ENCODE results near the gene ERGIC3. TPM values are rescaled to one million over a fixed set of nuclear protein-coding genes. Genes with fewer than 3 reads are reported as not detected.

Gene ERGIC3
- total RNA-seq, 4 donors from 2014 or later: 129 to 200 (median 163) TPM

- WGBS, 2 donors (ENCODE audit: low coverage in 1 of 2): 67 to 79% methylated on average over 2 of the region's 2 CpGs
Measured at GRCh38 chr20:35597186-35597585, 55.3 kb downstream of the ERGIC3 start.

GRCh38 chr20:35598476-35598875 is 56.6 kb downstream of the ERGIC3 start:
- no peak overlapping the region for H3K27ac ChIP-seq
- H3K9me3 ChIP-seq: no peaks in the 10 kb centered on the region
- no peaks in the 10 kb centered on the region for H3K36me3 ChIP-seq
- TF ChIP-seq CTCF (IDR thresholded peaks at IDR 0.05) (no peak), EP300 (IDR thresholded peaks at IDR 0.05) (no peak), POLR2A (IDR thresholded peaks at IDR 0.05) (no peak), POLR2AphosphoS5 (IDR thresholded peaks at IDR 0.05) (no peak)
- WGBS, 2 donors (ENCODE audit: low coverage in 1 of 2): 37 to 44% methylated on average over 3 to 4 of the region's 7 CpGs
- H3K4me3 ChIP-seq: no peak overlapping the region
- H3K4me1 ChIP-seq: peaks cover 0 to 21% (median 12%) of the 10 kb centered on the region in 3 donors
- H3K27me3 ChIP-seq: peaks cover 37% of the 10 kb centered on the region
- no peak for ATAC-seq

More at GRCh38 chr20:35597186-35597585, 55.3 kb downstream of the ERGIC3 start:
- H3K27me3 ChIP-seq: peaks cover 36% of the 10 kb centered on the region
- H3K27ac ChIP-seq: no peak overlapping the region
- no peaks in the 10 kb centered on the region for H3K36me3 ChIP-seq
- H3K4me3 ChIP-seq: no peak overlapping the region
- H3K4me1 ChIP-seq: peaks cover 0 to 20% (median 12%) of the 10 kb centered on the region in 3 donors
- TF ChIP-seq CTCF (IDR thresholded peaks at IDR 0.05): no peak
- TF ChIP-seq POLR2A (IDR thresholded peaks at IDR 0.05): no peak
- TF ChIP-seq EP300 (IDR thresholded peaks at IDR 0.05): no peak
- TF ChIP-seq POLR2AphosphoS5 (IDR thresholded peaks at IDR 0.05): no peak
- no peaks in the 10 kb centered on the region for H3K9me3 ChIP-seq
- ATAC-seq: no peak

GRCh38 chr20:35598899-35599775 is 57.3 kb downstream of the ERGIC3 start:
- no peak overlapping the region for H3K27ac ChIP-seq
- WGBS, 2 donors (ENCODE audit: low coverage in 1 of 2): 89 to 96% methylated on average over 5 to 14 of the region's 22 CpGs
- no peak for TF ChIP-seq POLR2A (IDR thresholded peaks at IDR 0.05)
- no peak for TF ChIP-seq POLR2AphosphoS5 (IDR thresholded peaks at IDR 0.05)
- no peak for TF ChIP-seq EP300 (IDR thresholded peaks at IDR 0.05)
- no peak for TF ChIP-seq CTCF (IDR thresholded peaks at IDR 0.05)
- no peak overlapping the region for H3K4me3 ChIP-seq
- H3K9me3 ChIP-seq: no peaks in the 10 kb centered on the region
- ATAC-seq: no peak
- peaks cover 37% of the 10 kb centered on the region for H3K27me3 ChIP-seq
- no peaks in the 10 kb centered on the region for H3K36me3 ChIP-seq
- peaks cover 0 to 21% (median 12%) of the 10 kb centered on the region in 3 donors for H3K4me1 ChIP-seq

- no peak for ATAC-seq
- no peak overlapping the region for H3K4me3 ChIP-seq
- H3K4me1 ChIP-seq: peaks cover 0 to 21% (median 12%) of the 10 kb centered on the region in 3 donors
- H3K9me3 ChIP-seq: no peaks in the 10 kb centered on the region
- no CpG with 5 or more reads among the region's 9 CpGs for WGBS, 2 donors (ENCODE audit: low coverage in 1 of 2)
- TF ChIP-seq POLR2A (IDR thresholded peaks at IDR 0.05): no peak
- TF ChIP-seq EP300 (IDR thresholded peaks at IDR 0.05): no peak
- no peak for TF ChIP-seq CTCF (IDR thresholded peaks at IDR 0.05)
- TF ChIP-seq POLR2AphosphoS5 (IDR thresholded peaks at IDR 0.05): no peak
- peaks cover 37% of the 10 kb centered on the region for H3K27me3 ChIP-seq
- H3K27ac ChIP-seq: no peak overlapping the region
- no peaks in the 10 kb centered on the region for H3K36me3 ChIP-seq
Measured at GRCh38 chr20:35599776-35600120, 57.9 kb downstream of the ERGIC3 start.

Measured in gastroesophageal sphincter (tissue), 4 donors.